Measurements from ENCODE around the gene GSK3A.

DNA sequence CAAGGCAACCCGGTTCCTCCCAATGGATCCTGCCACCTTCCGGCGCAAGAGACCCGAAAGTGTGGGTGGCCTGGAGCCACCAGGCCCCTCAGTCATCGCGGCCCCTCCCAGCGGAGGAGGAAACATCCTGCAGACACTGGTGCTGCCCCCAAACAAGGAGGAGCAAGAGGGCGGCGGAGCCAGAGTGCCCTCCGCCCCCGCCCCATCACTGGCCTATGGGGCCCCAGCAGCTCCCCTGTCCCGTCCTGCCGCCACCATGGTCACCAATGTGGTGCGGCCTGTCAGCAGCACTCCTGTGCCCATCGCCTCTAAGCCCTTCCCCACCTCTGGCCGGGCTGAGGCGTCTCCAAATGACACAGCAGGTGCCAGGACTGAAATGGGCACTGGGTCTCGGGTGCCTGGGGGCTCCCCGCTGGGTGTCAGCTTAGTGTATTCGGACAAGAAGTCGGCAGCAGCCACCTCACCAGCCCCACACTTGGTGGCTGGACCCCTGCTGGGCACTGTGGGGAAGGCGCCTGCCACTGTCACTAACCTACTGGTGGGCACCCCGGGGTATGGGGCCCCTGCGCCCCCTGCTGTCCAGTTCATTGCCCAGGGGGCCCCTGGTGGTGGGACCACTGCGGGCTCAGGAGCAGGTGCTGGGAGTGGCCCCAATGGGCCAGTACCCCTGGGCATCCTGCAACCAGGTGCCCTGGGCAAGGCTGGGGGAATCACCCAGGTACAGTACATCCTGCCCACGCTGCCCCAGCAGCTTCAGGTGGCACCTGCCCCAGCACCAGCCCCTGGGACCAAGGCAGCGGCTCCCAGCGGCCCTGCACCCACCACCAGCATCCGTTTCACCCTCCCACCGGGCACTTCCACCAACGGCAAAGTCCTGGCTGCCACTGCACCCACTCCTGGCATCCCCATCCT lies 48.4 kb upstream of the GSK3A start:
- TF ChIP-seq, protein P1, sequence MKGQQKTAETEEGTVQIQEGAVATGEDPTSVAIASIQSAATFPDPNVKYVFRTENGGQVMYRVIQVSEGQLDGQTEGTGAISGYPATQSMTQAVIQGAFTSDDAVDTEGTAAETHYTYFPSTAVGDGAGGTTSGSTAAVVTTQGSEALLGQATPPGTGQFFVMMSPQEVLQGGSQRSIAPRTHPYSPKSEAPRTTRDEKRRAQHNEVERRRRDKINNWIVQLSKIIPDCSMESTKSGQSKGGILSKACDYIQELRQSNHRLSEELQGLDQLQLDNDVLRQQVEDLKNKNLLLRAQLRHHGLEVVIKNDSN (CRISPR knock-in tag; IDR thresholded peaks at IDR 0.05), result no peak; the same call in 1 of the 2 replicates
- TF ChIP-seq, protein P2, sequence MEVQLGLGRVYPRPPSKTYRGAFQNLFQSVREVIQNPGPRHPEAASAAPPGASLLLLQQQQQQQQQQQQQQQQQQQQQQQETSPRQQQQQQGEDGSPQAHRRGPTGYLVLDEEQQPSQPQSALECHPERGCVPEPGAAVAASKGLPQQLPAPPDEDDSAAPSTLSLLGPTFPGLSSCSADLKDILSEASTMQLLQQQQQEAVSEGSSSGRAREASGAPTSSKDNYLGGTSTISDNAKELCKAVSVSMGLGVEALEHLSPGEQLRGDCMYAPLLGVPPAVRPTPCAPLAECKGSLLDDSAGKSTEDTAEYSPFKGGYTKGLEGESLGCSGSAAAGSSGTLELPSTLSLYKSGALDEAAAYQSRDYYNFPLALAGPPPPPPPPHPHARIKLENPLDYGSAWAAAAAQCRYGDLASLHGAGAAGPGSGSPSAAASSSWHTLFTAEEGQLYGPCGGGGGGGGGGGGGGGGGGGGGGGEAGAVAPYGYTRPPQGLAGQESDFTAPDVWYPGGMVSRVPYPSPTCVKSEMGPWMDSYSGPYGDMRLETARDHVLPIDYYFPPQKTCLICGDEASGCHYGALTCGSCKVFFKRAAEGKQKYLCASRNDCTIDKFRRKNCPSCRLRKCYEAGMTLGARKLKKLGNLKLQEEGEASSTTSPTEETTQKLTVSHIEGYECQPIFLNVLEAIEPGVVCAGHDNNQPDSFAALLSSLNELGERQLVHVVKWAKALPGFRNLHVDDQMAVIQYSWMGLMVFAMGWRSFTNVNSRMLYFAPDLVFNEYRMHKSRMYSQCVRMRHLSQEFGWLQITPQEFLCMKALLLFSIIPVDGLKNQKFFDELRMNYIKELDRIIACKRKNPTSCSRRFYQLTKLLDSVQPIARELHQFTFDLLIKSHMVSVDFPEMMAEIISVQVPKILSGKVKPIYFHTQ (CRISPR knock-in tag; IDR thresholded peaks at IDR 0.05), result no peak
- no peak for TF ChIP-seq ELF4 (CRISPR knock-in tag; IDR thresholded peaks at IDR 0.05; ENCODE audit: low read depth)
- TF ChIP-seq HMGA2 (CRISPR knock-in tag; IDR thresholded peaks at IDR 0.05), result no peak
- TF ChIP-seq, protein P3, sequence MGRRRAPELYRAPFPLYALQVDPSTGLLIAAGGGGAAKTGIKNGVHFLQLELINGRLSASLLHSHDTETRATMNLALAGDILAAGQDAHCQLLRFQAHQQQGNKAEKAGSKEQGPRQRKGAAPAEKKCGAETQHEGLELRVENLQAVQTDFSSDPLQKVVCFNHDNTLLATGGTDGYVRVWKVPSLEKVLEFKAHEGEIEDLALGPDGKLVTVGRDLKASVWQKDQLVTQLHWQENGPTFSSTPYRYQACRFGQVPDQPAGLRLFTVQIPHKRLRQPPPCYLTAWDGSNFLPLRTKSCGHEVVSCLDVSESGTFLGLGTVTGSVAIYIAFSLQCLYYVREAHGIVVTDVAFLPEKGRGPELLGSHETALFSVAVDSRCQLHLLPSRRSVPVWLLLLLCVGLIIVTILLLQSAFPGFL (CRISPR knock-in tag; IDR thresholded peaks at IDR 0.05; ENCODE audit: borderline replicate concordance), result no peak
- TF ChIP-seq, protein P4, sequence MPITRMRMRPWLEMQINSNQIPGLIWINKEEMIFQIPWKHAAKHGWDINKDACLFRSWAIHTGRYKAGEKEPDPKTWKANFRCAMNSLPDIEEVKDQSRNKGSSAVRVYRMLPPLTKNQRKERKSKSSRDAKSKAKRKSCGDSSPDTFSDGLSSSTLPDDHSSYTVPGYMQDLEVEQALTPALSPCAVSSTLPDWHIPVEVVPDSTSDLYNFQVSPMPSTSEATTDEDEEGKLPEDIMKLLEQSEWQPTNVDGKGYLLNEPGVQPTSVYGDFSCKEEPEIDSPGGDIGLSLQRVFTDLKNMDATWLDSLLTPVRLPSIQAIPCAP (CRISPR knock-in tag; IDR thresholded peaks at IDR 0.05), result no peak
- TF ChIP-seq KAT7 (CRISPR knock-in tag; IDR thresholded peaks at IDR 0.05; ENCODE audit: borderline replicate concordance), result no peak
- TF ChIP-seq ZNF121 (CRISPR knock-in tag; IDR thresholded peaks at IDR 0.05), result no peak
- TF ChIP-seq ZNF423 (CRISPR knock-in tag; IDR thresholded peaks at IDR 0.05), result peak; percentile 67; the same call in 1 of the 2 replicates
- TF ChIP-seq, protein P5, sequence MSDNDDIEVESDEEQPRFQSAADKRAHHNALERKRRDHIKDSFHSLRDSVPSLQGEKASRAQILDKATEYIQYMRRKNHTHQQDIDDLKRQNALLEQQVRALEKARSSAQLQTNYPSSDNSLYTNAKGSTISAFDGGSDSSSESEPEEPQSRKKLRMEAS (CRISPR knock-in tag; IDR thresholded peaks at IDR 0.05), result no peak

Measured in WTC11 (cell line).